ENCODE measurements around the gene CAPN15.
"Not testable (repeated sequence)": the region's sequence is repeated elsewhere in the genome, so short reads cannot be mapped to it uniquely, and the experiment has no call there.

CAPN15 gene

DNA sequence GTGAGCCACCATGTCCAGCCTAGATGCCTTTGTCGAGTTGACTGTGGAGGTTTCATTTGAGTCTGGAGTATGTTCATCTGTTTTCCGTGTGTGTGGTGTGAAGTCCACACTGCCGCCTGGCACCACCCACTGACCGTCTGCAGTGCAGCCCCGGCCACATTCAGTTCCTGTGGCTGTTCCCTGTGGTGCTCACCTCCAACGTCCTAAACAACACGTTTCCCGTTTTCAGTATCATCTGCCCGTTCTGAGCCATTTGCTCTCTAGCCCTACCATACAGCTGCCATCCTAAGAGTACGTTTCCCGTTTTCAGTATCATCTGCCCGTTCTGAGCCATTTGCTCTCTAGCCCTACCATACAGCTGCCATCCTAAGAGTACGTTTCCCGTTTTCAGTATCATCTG lies 20.0 kb upstream of the CAPN15 start:
- not testable (repeated sequence) for DNase-seq

DNA sequence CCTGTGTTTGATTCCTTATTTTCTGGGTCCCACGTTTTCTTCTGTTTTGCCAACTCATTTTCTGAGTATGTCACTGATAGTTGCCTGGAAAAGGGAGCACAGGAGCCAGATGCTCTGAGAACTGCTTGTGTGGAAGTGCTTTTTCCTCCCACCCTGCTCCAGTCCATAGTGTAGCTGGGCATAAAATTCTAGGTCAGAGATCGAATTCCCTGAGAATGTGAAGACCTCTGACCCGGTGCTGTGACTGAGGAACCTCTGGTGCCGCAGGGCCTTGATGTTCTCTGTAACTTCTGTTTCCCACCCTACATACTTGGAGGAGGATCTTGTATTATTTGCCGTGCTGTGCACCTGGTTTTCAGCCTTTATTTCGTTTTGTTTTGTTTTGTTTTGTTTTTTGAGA lies 19.5 kb upstream of the CAPN15 start:
- no peak for DNase-seq

DNA sequence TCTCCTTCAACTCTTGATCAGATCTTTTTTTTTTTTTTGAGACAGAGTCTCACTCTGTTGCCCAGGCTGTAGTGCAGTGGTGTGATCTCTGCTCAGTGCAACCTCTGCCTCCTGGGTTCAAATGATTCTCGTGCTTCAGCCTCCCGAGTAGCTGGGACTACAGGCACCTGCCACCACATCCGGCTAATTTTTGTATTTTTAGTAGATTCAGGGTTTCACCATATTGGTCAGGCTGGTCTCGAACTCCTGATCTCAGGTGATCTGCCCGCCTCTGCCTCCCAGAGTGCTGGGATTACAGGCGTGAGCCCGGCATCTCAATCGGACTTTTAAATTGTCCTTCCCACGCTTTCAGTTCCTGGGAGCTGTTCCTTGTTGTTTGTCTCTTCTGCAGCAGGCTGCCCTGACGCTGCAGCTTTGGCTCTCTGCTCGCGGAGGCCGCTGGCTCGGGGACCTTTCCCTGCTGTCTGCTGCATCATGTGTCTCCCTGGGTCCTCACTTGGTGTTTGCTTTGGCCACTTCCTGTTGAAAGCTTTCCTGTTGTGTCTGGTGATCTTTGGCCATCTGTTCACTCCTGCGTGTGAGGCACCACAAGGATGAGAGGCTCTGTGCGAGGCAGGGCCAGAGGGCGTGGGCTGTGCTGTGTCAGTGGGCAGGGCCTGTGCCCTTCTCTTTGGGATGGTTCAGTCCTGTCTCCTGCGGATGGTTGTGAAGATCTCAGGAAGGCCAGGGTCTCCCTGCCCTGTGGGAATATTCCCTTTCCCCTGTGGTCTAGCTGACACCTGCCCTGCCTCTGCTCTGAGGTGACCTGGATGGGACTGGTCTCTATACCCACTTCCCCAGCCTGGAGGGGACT lies 18.4 kb upstream of the CAPN15 start:
- no peak for DNase-seq

DNA sequence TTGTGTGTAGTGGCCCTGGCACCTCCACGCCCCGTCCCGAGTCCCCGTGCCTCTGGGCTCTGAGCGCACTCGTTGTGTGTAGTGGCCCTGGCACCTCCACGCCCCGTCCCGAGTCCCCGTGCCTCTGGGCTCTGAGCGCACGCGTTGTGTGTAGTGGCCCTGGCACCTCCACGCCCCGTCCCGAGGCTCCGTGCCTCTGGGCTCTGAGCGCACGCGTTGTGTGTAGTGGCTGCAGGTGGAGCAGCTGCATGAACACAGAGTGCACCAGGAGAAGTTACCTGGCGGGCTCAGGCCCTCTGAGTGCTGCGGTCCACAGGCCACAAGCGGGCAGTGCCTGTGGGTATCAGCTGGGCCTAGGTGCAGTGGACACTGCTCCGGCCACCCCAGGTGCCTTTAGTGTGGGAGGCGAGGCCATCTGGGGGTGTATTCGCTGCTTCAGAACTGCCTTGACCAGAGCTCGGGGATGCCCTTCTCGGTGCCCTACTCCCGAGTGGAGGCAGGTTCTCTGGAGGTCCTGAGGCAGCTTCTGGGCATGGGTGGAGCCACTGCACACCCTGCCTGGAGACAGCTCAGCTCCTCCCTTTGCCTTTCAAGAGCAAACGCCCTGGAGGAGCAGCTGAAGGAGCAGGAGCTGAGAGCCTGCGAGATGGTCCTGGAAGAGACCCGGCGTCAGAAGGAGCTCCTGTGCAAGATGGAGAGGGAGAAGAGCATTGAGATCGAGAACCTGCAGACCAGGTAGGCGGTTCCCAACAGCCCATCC lies 17.3 kb upstream of the CAPN15 start:
- no peak for DNase-seq

DNA sequence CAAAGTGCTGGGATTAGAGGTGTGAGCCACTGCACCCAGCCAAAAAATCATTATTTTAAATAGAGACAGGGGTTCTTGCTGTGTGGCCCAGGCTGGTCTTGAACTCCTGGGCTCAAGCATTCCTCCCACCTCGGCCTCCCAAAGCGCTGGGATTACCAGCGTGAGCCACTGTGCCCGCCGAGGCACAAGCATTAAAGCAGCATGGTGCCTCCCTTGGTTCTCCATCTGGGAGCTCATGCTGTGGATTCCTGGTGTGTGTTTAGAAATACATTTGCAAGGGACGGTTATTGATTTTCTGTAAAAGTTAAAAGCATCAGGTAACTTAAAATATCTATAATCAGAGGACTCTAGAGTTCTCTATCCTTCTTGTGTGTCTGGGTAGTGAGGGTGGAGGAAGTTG lies 14.7 kb upstream of the CAPN15 start:
- no peak for DNase-seq

DNA sequence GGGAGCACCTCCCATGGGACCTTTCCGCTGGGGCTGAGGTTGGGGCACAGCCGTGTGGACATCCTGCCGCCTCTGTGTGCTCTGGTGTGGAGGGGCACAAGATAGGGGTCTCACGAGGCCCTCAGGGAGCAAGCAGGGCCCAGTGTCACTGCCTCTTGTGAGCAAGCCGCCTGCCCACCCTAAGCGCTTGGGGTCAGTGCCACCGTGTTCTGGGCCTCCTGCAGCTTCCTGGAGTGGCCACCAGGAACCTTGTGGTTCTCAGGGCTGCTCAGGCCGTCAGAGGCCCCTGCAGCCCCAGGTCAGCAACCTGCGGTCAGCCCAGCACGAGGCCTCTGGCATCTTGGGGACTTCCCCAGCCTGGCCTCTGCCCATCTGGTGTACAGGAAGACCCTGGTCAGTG lies 13.6 kb upstream of the CAPN15 start:
- DNase-seq = no peak

DNA sequence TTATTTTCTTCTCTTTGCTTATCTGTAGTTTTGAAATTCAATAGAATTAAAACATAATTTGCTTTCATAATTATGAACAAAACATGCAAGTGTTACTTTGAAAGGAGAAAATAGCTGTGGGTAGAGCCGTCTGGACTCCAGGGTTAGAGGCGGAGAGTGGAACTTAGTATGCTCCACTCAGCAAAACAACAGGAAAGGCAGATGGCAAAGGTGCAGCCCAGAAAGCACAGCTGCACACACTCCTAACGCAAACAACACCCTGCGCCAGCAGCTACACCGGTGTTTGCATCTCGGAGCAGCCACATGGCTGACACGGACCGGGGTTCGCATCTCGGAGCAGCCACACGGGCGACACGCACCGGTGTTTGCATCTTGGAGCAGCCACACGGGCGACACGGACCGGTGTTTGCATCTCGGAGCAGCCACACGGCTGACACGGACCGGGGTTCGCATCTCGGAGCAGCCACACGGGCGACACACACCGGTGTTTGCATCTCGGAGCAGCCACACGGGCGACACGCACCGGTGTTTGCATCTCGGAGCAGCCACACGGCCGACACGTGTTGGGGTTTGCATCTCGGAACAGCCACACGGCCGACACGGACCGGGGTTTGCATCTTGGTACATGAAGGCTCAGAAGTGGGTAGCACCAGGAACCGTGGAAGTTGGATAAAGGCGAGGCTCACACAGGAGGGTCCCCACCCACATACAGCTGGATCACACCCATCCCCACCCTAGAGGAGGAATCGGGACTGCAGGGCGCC lies 12.2 kb upstream of the CAPN15 start:
- DNase-seq = no peak

GRCh38 chr16:515939-516226 lies 11.6 kb upstream of the CAPN15 start:
- no peak for DNase-seq

DNA sequence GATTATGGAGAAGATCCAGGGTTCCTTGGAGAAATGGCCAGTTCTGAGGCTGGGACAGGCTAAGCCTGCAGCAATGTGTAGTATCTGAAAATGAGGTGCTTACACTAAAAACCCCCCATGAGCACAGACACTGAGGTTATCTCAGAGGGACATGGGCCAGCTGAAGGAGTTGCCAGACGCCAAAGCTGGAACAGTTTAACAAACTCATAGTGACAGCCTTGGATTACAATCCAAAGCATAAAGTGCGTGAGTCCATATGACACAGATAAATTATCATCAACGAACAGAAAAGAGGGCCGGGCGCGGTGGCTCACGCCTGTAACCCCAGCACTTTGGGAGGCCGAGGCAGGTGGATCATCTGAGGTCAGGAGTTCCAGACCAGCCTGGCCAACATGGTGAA lies 11.2 kb upstream of the CAPN15 start:
- DNase-seq = no peak

- DNase-seq = no peak
Observed at GRCh38 chr16:518858-519257, 8.7 kb upstream of the CAPN15 start.

- no peak for DNase-seq
Observed at GRCh38 chr16:519425-519824, 8.1 kb upstream of the CAPN15 start.

DNA sequence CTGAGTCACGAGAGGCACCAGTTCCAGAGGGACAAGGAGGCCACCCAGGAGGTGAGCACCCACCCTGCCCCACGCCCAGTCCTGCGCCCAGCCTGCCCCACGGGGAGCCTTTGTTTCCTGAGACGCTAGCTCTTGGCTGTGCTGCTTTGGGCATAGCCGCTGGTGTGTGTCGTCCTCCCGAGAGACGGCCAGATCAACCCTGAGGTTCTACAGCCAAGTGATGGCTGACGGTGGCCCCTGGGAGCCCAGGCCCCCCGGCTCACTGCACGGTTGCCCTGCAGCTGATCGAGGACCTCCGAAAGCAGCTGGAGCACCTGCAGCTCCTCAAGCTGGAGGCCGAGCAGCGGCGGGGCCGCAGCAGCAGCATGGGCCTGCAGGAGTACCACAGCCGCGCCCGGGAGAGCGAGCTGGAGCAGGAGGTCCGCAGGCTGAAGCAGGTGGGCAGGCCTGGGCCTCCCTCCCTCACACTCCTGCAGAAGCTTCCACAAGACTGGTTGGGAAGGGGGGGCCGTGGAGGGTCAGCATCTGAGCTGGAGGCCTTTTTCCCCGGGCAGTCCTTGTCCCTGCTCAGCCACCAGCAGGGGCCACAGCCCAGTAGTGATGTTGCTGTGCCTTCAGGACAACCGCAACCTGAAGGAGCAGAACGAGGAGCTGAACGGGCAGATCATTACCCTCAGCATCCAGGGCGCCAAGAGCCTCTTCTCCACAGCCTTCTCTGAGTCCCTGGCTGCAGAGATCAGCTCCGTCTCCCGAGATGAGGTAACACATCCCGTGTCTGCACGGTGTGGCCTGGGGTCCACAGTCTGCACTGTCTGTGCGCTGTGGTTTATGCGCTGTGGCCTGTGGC lies 7.4 kb upstream of the CAPN15 start:
- no peak for DNase-seq

DNA sequence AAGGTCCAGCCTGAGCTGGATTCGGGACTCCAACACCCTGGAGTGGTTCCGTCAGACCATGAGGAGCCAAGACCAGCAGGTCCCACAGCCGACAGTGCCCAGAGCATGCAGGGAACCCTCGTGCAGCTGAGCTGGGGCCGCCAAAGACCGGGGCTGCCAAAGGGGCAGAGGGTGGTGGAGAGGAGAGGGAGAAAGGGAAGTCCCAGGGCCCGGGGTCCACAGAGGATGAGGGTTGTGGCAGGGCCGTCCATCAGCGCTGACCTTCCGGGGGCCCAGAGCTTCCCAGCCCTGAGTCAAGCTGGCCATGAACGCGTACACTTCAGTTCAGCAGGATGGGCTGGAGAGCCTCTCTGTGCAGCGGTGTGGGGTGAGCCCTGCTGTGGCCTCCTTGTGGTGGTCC lies 6.7 kb upstream of the CAPN15 start:
- no peak for DNase-seq

GRCh38 chr16:521381-522210 lies 5.9 kb upstream of the CAPN15 start:
- no peak for DNase-seq

- no peak for DNase-seq
Observed at GRCh38 chr16:522320-523096, 5.0 kb upstream of the CAPN15 start.

GRCh38 chr16:523097-523741 lies 4.3 kb upstream of the CAPN15 start:
- no peak for DNase-seq

DNA sequence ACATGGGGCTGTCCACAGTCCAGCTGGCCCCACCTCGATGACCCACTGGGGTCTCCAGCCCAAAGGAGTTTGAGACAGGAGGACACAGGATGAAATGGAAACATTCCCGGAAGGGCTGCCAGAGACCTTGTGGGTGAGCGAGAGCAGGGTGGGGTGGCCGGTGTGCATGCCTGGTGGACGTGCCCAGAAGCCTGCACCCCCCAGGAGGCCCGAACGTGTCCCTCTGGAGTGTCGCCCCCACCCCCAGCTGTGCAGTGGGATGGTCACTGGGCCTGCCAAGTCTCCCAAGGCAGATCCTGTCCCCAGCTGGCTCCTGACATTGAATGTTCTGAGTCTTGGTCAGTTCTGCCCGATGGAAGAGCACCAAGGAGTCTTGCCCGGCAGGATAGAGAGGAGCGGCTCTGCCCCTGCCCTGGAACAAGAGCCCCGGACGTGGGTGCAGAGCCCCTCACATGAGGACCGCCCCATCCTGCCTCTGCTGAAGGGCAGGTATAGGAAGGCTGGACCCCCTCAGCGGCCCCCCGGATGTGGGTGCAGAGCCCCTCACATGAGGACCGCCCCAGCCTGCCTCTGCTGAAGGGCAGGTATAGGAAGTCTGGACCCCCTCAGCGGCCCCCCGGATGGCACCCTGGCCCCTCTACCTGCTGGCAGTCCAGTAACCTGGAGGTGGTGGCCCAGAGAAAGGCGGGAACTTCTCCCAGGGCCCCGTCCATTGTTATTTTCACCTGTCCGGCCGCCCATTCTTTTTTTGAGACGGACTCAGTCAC lies 3.1 kb upstream of the CAPN15 start:
- no peak for DNase-seq

DNA sequence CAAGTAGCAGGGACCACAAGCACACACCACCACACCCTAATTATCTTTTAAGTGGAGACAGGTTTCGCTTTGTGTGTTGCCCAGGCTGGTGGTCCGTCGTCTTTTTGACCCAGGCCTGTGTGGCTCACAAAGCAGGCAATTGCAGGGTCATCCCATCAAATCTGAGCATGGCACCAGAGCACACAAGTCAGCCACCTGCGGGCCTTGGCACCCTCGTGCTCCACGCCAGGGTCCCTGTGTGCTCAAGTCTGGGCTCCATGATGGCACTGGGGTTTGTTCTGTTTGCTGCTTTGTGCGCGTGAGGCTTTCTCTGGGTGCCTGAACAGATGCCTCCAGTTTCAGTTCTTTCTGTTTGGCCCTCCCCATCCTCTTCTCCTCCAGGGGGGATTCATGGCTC lies 2.4 kb upstream of the CAPN15 start:
- no peak for DNase-seq

GRCh38 chr16:525520-526180 lies 1.9 kb upstream of the CAPN15 start:
- DNase-seq = no peak

All from activated gamma-delta T cell (primary cell).